GM12878 (cell line): ENCODE measurements around the gene MRPS14. TPM values are rescaled to one million over a fixed set of nuclear protein-coding genes. Genes with fewer than 3 reads are reported as not detected.

Experiments
- ATAC-seq: fragments of 200-7000 bp; cut with Tn5 transposase; 3 replicates; pipeline ENCODE4 v1.9.1; 2020; ENCODE audit warnings: mild to moderate bottlenecking, moderate library complexity
- BruUV-seq: library from RNA; stranded (reverse); fragments of 400-500 nt; replicated peaks from 2 replicates; lab custom pipeline; 2021; lab: Mats Ljungman, UMichigan
- CTCF ChIA-PET: fragments of 300-600 bp; sonication (Branson Sonifier 250); formaldehyde crosslinking; extraction: SDS; loops from one replicate; lab custom pipeline; 2021; ENCODE audit warnings: inconsistent platforms; lab: Yijun Ruan, JAX
- POLR2A ChIA-PET: fragments of 350-600 bp; formaldehyde crosslinking; extraction: SDS; loops from one replicate; lab custom pipeline; 2021; ENCODE audit warnings: inconsistent platforms; lab: Charles Lee
- RAD21 ChIA-PET: fragments of 300-600 bp; sonication (Branson Sonifier 250); formaldehyde crosslinking; loops from one replicate; lab custom pipeline; 2023; ENCODE audit warnings: antibody characterized with exemption; ENCODE audit not compliant: unreplicated experiment; lab: Charles Lee
- SMC1A ChIA-PET: fragments of 300-600 bp; sonication (Branson Sonifier 250); formaldehyde crosslinking; loops from one replicate; lab custom pipeline; 2023; ENCODE audit not compliant: unreplicated experiment, uncharacterized antibody; lab: Charles Lee
- DNase-seq: peaks from one replicate; pipeline ENCODE4 v3.0.0-alpha.2; 2011; ENCODE audit warnings: low read depth, low spot score
- FAIRE-seq: peaks from 3 replicates; lab custom pipeline; 2011; peaks lifted over from hg19 to GRCh38; lab: Jason Lieb, UNC
- H2AFZ ChIP-seq: 2 replicates; pipeline ENCODE4 v1.6.0; 2011; ENCODE audit warnings: low read depth, low read length, control low read depth; ENCODE audit not compliant: control insufficient read depth
- H3K27ac ChIP-seq: 2 replicates; pipeline ENCODE4 v1.5.1; 2011; ENCODE audit warnings: control low read depth; ENCODE audit not compliant: control insufficient read depth, insufficient read depth
- H3K27me3 ChIP-seq, 2 experiments: replicated peaks in 1 of 2; 2 replicates each; pipeline versions ENCODE4 v1.6.0 to v1.6.1; 2011; ENCODE audit warnings: low read length in 1 of 2; ENCODE audit not compliant: control insufficient read depth in 2 of 2, insufficient read depth in 2 of 2
- H3K36me3 ChIP-seq, 2 experiments: 2 replicates each; pipeline ENCODE4 v1.5.1; 2011; ENCODE audit warnings: low read length in 1 of 2; ENCODE audit not compliant: control insufficient read depth in 2 of 2, insufficient read depth in 2 of 2
- H3K4me1 ChIP-seq: 2 replicates; pipeline ENCODE4 v1.6.1; 2011; ENCODE audit warnings: mild to moderate bottlenecking, low read length, moderate library complexity, mixed read lengths; ENCODE audit not compliant: control insufficient read depth, insufficient read depth
- H3K4me2 ChIP-seq: 2 replicates; pipeline ENCODE4 v1.6.0; 2011; ENCODE audit warnings: control low read depth; ENCODE audit not compliant: control insufficient read depth, insufficient read depth
- H3K4me3 ChIP-seq: fragments of 200-600 bp; sonication (generic); 2 replicates; pipeline ENCODE4 v1.5.1; 2016
- H3K79me2 ChIP-seq: 2 replicates; pipeline ENCODE4 v1.6.0; 2011; ENCODE audit warnings: low read length; ENCODE audit not compliant: control insufficient read depth, insufficient read depth
- H3K9ac ChIP-seq: 2 replicates; pipeline ENCODE4 v1.8.0; 2011; ENCODE audit warnings: low read length, control low read depth, mixed read lengths; ENCODE audit not compliant: control insufficient read depth, insufficient read depth
- H3K9me3 ChIP-seq: replicated peaks from 3 replicates; pipeline ENCODE4 v1.5.1; 2011; ENCODE audit warnings: mild to moderate bottlenecking, low read length; ENCODE audit not compliant: control insufficient read depth, insufficient read depth
- H4K20me1 ChIP-seq: 2 replicates; pipeline ENCODE4 v1.6.0; 2011; ENCODE audit not compliant: control insufficient read depth, insufficient read depth
- CTCF ChIP-seq, 3 experiments: IDR thresholded peaks in 2 of 3; conservative IDR thresholded peaks in 1 of 3; 2 replicates each; pipeline ENCODE4 v1.5.1; 2011; ENCODE audit warnings: low read depth in 3 of 3, low read length in 3 of 3, mild to moderate bottlenecking in 3 of 3, control low read depth in 2 of 3, moderate library complexity in 2 of 3, inconsistent platforms in 1 of 3, mixed read lengths in 1 of 3; ENCODE audit not compliant: control insufficient read depth in 2 of 3, insufficient read depth in 1 of 3; ENCODE audit errors: extremely low read depth in 1 of 3
- ELK1 ChIP-seq: IDR thresholded peaks from 2 replicates; pipeline ENCODE4 v1.6.1; 2012; ENCODE audit warnings: low read depth, low read length, improper control_type of control experiment
- RAD21 ChIP-seq: IDR thresholded peaks from 2 replicates; pipeline ENCODE4 v1.6.1; 2011; ENCODE audit warnings: mild to moderate bottlenecking, low read depth, low read length, moderate library complexity; ENCODE audit not compliant: insufficient read depth
- RAD51 ChIP-seq: fragments of 450-650 bp; IDR thresholded peaks from 2 replicates; pipeline ENCODE4 v1.6.1; 2016; ENCODE audit warnings: moderate library complexity, mild to moderate bottlenecking, inconsistent platforms
- SMC3 ChIP-seq: IDR thresholded peaks from 2 replicates; pipeline ENCODE4 v1.6.1; 2011; ENCODE audit warnings: low read length, improper control_type of control experiment, borderline replicate concordance
- in situ Hi-C: fragments of 300-500 bp; cut with MboI; formaldehyde crosslinking; loops from 9 replicates; pipeline ENCODE4 v1.14.3; 2018; ENCODE audit warnings: mixed read lengths
- intact Hi-C: fragments of 100-400 bp; cut with micrococcal nuclease; formaldehyde crosslinking; loops from one replicate; pipeline ENCODE4 v1.14.2; 2022; ENCODE audit not compliant: unreplicated experiment
- polyA plus RNA-seq, 11 experiments: library from polyadenylated mRNA; depleted of rRNA in 4 of 11; unstranded in 6 of 11; stranded (reverse) in 5 of 11; fragments of >200 nt; fragmentation: Nextera tagmentation in 4 of 11; fragmentation: Illumina TruSeq in 1 of 11; extraction: Ambion mirVana in 4 of 11; extraction: Trizol in 1 of 11; gene quantifications; 1 replicate in 1 of 11; 2 replicates in 10 of 11; pipeline versions ENCODE4 v1.2.1 to v1.2.3, GENCODE V29; 2011 to 2016; ENCODE audit warnings: inconsistent platforms in 2 of 11, missing spikeins in 2 of 11, low read depth in 1 of 11
- total RNA-seq, 4 experiments: library from RNA; depleted of rRNA in 3 of 4; stranded (reverse); fragments of >200 nt in 3 of 4; fragmentation: Illumina TruSeq in 1 of 4; extraction: Trizol in 1 of 4; gene quantifications; 2 replicates each; pipeline versions ENCODE4 v1.2.1 to v1.2.3, GENCODE V29; 2013 to 2021

Gene MRPS14
- total and polyA plus RNA-seq, 10 of the 15 experiments (the other 5 are each of a cell fraction or from before 2014, with no cell fraction given), result 31.1 to 224 (median 50.4) TPM

- no TSS peak for BruUV-seq
- H3K9ac ChIP-seq, result no peak overlapping the region
- no peaks in the 10 kb centered on the region for H3K27me3 ChIP-seq
- H3K4me2 ChIP-seq, result no peak overlapping the region
- no peak overlapping the region for H3K27ac ChIP-seq
- peak; percentile 74; the same call in 1 of the 2 replicates for TF ChIP-seq SMC3
- peak; percentile 58 for TF ChIP-seq RAD21
- peak; percentile 44 to 49 (median 49); a peak in 5 of 6 replicates for TF ChIP-seq CTCF (IDR thresholded peaks at IDR 0.05 in 2 of 3, conservative IDR thresholded peaks at IDR 0.05 in 1 of 3; ENCODE audit: control insufficient read depth in 2 of 3, extremely low read depth in 1 of 3, insufficient read depth in 1 of 3, low read depth in 3 of 3, low read length in 3 of 3)
- no peak for TF ChIP-seq ELK1
- TF ChIP-seq RAD51, result 0 out of 2 replicates have a peak, but pooled peaks have one; percentile 11
- ChIA-PET POLR2A (no interaction called here), RAD21 (interaction anchor here (0.5 to 2.5 kb wide), 19 partner anchors 12 to 721 kb away, joined by 3 to 14 read pairs (median 3); no protein-coding TSS in a partner anchor), CTCF (interaction anchor here (0.6 to 6.4 kb wide), 42 partner anchors 8 to 721 kb away, joined by 3 to 54 read pairs (median 4); partner anchors contain the start of genes CACYBP and MRPS14), SMC1A (interaction anchor here (0.6 to 10.8 kb wide), 33 partner anchors 13 to 235 kb away, joined by 3 to 89 read pairs (median 4); partner anchors contain the start of gene CACYBP)
- in situ Hi-C loops (no loop called here), intact Hi-C loops (loop anchor here (1.0 kb wide), 1 partner anchor 213 kb away; no protein-coding TSS in a partner anchor)
- ATAC-seq (no peak), FAIRE-seq (no peak), DNase-seq (no peak)
- H3K4me1 ChIP-seq, result no peaks in the 10 kb centered on the region
- no peaks in the 10 kb centered on the region for H3K79me2 ChIP-seq
- H3K4me3 ChIP-seq, result no peak overlapping the region
- H3K9me3 ChIP-seq, result peaks cover 9% of the 10 kb centered on the region
- H3K36me3 ChIP-seq, result peaks cover 3 to 18% of the 10 kb centered on the region in 2 experiments
- no peak overlapping the region for H2AFZ ChIP-seq
- no peaks in the 10 kb centered on the region for H4K20me1 ChIP-seq
These were observed 40.1 kb downstream of the MRPS14 start for GRCh38 chr1:174982971-174983689.
